GM21619 (cell line): ENCODE measurements around the gene STIM1.
"Not testable (repeated sequence)": the region's sequence is repeated elsewhere in the genome, so short reads cannot be mapped to it uniquely, and the experiment has no call there.

Experiments
- ATAC-seq: cut with Tn5 transposase; IDR thresholded peaks from one replicate; pipeline ENCODE4 v1.9.1; 2021; ENCODE audit not compliant: unreplicated experiment

STIM1 gene

GRCh38 chr11:3971756-3972404 is 116.4 kb downstream of the STIM1 start:
- ATAC-seq = no peak

DNA sequence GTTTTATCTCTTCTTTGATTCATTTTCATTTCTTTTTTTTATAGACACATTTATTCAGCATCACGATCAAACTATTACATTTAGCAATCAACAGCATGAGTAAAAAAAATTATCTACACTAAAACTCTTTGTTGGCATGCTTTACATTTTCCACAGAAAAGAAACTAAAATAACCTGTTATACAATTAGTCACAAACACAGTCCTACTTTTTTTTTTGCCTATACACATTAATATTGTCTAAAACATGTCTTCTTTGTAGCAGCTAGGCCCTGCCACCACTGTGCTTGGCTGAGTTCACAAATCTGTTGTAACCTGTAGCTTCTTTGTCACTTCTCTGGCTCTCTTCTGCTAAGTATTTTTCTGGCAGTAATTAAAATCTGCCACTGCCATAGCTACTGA is 117.0 kb downstream of the STIM1 start:
- no peak for ATAC-seq

- no peak for ATAC-seq
Measured at GRCh38 chr11:3977078-3977477, 121.6 kb downstream of the STIM1 start.

DNA sequence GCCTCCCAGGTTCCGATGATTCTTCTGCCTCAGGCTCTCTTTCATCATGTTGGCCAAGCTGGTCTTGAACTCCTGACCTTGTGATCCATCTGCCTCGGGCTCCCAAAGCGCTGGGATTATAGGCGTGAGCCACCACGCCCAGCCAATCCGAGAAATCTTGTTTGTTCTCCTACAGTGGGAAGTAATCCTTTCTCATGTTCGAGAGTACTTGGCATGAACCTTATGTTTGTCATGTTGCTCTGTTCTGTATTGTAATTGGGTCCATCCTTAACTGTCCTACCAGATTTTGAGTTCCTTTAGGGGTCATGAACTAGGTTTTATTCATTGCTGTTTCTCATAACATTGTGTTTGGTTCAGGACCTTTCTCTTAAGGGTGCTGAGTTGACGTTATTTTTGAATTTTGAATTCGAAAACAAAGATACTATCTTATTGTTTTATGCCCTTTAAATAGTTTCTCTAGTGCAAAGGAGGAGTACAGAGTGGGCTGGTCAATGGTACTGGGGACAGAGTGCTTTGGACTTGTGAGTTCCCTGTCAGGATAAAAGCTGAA is 125.7 kb downstream of the STIM1 start:
- no peak for ATAC-seq

DNA sequence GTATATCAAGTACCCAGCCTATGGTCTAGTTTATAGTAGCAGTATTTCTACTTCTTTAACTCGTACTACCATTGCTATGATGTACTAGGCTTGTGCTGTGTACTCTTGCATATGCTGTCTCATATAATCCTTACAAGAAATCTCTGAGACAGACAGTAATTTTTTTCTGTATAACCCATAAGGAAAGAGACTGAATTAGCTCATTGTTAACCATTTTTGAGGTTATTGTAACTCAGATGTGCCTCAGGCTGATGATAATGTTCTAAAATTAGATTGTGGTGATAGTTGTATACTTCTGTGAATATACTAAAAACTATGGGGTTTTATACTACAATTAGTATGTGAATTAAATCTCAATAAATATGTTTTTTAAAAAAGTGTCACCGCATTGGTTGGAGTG is 127.0 kb downstream of the STIM1 start:
- ATAC-seq = no peak

DNA sequence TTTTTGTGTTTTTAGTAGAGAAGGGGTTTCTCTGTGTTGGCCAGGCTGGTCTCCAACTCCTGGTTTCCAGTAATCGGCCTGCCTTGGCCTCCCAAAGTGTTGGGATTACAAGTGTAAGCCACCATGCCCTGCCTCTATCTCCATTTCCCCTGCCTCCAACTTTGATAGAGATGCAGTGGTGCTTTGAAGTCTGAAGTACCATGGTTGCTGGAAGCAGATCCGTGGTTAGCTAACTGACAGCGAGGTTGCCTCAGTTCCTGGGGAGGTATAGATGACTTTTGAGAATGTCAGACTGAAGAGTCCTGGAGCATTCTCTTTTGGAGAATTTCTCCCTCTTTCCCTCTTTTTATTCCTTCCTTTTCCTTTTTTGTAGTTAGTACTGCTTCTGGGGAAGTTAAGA is 127.6 kb downstream of the STIM1 start:
- no peak for ATAC-seq

DNA sequence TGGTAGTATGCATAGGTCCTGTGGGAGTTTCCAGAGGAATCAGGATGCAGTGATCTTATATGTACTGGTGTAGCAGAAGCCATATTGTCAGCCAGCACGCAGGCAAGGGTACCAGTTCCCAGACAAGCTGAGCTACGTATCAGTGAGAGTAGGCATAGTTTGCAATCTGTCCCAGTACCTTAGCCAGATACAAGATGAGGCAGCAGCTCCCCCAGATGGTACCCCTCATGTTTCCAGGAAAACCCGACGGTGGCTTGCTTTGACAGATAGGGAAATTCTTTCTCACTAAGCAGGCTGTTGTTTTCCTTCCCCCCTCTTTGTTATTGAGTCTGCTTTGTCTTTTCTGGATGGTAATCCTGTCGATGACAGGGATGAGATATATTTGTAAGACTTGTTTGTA is 129.4 kb downstream of the STIM1 start:
- ATAC-seq = no peak

- no peak for ATAC-seq
Measured at GRCh38 chr11:3985631-3986030, 130.2 kb downstream of the STIM1 start.

GRCh38 chr11:3986301-3986700 is 130.8 kb downstream of the STIM1 start:
- no peak for ATAC-seq

DNA sequence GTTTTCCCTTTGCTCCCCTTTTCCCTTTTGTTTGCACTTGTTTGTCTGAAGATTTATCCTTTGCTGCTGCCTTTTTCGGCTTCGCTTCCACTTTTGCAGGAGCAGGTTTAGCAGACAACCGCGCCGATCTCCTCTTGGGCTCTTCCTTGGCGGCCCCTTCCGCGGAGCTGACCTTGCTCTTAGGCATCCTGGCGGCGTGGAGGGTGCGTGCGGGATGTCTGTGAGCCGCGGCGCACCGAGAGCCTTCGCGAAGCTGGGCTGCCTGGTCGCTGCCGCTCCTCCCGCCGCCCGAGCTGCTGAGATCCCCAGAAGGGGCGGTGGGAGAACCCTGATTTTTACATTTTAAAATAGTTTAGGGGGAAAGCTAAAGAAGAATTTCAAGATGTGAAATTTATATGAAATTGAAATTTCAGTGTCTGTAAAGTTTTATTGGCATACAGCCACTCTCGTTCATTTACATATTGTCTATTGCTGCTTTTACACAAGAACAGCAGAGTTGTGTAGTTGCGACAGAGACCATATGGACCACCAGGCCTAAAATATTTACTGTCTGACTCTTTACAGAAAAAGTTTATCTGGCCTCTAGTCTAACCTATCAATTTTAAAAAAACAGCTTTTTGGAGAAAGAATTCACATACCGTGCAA is 133.9 kb downstream of the STIM1 start:
- no peak for ATAC-seq

DNA sequence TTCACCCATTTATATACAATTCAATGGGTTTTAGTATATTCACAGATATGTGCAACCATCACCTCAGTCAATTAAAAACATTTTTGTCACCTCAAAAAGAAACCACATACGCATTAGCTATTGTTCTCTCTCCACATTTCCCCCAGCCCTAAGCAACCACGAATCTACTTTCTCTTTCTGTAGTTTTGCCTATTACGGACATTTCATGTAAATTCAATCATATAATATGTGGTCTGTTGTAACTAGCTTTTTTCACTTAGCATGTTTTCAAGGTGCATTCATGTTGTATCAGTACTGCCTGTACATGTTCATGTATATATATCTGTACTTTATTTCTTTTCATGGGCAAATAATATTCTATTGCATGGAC is 134.4 kb downstream of the STIM1 start:
- no peak for ATAC-seq

DNA sequence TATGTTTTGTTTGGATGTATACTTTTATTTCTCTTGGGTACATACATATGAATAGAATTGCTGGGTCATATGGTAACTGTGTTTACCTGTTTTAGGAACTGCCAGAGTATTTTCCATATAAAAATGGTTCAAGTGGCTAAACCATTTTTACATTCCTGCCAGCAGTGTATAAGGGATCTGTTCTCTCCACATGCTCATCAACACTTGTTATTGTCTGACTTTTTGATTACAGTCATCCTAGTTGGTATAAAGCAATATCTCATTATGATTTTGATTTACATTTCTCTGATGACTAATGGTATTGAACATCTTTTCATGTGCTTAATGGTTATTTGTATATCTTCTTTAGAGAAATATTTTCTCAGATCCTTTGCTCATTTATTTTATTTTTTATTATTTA is 134.9 kb downstream of the STIM1 start:
- no peak for ATAC-seq

GRCh38 chr11:3992964-3993363 is 137.5 kb downstream of the STIM1 start:
- ATAC-seq = no peak

- no peak for ATAC-seq
Measured at GRCh38 chr11:3994030-3994640, 138.7 kb downstream of the STIM1 start.

- ATAC-seq = no peak
Measured at GRCh38 chr11:3995307-3995706, 139.8 kb downstream of the STIM1 start.

GRCh38 chr11:3995949-3996554 is 140.6 kb downstream of the STIM1 start:
- ATAC-seq = no peak

DNA sequence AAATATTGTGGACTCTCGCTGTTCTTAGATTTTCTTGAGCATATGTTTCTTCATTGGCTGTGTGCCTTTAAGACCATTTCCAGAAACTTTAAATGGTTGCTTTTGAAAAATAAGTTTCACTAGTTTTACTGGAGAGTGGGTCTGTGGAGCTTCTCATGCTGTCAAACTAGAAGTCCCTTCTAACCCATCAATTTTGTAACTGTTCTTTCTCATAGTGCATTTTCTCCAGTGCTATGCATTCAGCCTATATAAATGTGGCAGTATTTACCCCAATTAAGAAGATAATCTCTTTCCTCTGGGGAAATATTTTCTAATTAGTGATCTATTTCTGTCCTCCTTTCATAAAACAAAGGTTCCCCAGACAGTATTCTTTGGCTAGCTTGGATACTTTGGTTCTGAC is 141.2 kb downstream of the STIM1 start:
- ATAC-seq = no peak

DNA sequence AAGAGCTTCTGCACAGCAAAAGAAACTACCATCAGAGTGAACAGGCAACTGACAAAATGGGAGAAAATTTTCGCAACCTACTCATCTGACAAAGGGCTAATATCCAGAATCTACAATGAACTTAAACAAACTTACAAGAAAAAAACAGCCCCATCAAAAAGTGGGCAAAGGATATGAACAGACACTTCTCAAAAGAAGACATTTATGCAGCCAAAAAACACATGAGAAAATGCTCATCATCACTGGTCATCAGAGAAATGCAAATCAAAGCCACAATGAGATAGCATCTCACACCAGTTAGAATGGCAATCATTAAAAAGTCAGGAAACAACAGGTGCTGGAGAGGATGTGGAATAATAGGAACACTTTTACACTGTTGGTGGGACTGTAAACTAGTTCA is 149.3 kb downstream of the STIM1 start:
- not testable (repeated sequence) for ATAC-seq

GRCh38 chr11:4006946-4007680 is 151.6 kb downstream of the STIM1 start:
- no peak for ATAC-seq

GRCh38 chr11:4008116-4008515 is 152.7 kb downstream of the STIM1 start:
- no peak for ATAC-seq

- ATAC-seq = not testable (repeated sequence)
Measured at GRCh38 chr11:4016602-4017001, 161.1 kb downstream of the STIM1 start.
